NCI-H2107 treated with DMSO at 0.1 percent for 48 hours (cell line): ENCODE results near the gene RAMACL.
"Not testable (repeated sequence)": the region's sequence is repeated elsewhere in the genome, so short reads cannot be mapped to it uniquely, and the experiment has no call there.

ENCODE experiments used
- DNase-seq: peaks from one replicate; lab custom pipeline; 2025; ENCODE audit not compliant: unreplicated experiment; lab: John Stamatoyannopoulos, UW

RAMACL gene

DNA sequence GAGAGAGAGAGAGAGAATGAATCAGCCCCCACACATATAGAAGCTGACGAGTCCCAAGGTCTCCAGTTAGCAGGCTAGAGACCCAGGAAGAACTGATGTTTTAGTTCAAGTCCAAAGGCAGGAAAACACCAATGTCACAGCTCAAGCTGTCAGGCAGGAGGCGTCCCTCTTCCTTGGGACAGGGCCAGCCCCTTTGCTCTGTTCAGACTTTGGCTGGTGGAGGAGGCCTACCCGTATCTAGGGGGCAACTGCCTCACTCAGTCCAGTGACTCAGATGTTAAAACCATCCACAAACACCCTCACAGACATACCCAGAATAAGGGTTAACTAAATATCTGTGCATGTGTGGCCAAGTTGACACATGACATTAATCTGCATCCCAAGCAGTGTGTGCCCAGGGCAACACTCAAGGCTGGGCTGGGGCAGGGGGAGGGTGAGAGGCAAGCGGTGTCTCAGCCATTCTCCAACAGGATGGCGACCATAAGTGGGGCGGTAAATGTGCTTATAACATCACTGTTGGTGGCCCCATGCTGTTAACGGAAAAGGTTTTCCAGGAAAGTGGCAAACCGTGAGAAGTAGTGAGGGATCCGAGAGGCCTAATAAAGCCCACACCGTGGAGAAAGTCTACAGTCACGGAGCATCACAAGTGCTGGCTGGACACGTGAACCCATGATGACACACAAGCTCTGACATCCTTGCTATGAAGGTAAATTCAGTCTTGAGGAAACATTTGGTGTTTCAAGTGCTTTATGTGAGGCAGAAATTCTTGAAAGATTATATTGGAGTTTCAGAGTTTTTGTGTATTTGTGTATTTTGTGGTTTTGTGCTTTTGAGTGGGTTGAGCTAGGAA lies 28.1 kb downstream of the RAMACL start:
- no peak for DNase-seq

DNA sequence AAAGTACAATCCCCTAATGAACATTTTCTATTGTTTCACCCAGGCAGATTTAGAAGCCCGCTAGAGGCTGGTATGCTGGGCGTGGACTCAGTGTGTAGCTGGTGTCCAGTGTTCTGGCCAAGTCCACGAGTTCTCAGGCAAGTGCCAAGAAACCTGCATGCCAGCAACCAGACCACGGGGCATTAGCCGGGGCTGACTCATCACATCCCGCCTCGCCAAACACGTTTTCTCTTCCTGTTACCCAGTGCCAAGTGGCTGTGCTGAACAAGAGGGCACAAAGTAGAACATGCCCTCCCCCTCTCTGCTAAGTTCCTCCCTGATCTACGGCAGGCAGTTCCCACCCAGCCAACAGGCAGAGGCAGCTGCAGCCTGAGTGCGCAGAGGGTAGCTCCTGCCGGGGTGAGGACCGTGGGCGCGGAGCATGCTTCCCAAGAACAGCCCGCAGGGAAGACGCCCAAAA lies 29.6 kb downstream of the RAMACL start:
- DNase-seq, result no peak

DNA sequence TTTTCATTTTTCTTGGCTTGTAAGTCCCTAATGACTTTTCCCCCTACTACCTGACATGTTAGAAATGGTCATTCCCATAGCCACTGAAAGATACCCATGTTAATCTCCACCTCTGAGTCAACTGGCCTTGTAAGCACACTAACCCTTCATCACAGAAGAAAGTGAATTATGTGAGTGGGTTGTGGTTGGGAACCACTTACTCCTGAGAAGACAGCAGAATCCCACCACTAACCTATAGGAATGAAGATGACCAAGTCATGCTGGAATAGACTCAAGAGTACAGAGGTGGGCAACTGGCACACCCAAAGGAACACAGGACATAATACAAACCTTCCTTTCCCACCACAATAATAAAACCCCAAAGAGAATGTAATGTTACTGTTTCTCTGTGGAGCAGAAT lies 30.1 kb downstream of the RAMACL start:
- no peak for DNase-seq

DNA sequence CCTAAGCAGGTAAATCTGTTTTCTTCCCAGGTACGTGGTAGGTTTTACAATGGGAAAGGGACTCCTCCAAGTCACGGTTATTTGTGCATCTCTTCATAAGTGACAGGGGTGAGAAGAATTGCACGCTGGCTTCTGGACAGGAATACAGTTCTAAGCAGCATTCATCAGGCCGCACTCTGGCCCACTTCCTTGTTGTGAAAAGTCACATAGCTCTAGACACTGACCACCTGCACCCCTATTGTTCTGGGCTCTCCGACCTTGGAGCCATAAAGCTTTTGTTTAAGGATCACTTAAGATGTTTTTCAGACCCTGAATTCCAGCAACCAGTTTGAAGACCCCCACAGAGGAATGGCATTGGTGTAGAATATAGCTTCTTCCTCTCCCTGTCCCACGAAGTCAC lies 31.4 kb downstream of the RAMACL start:
- DNase-seq, result no peak

DNA sequence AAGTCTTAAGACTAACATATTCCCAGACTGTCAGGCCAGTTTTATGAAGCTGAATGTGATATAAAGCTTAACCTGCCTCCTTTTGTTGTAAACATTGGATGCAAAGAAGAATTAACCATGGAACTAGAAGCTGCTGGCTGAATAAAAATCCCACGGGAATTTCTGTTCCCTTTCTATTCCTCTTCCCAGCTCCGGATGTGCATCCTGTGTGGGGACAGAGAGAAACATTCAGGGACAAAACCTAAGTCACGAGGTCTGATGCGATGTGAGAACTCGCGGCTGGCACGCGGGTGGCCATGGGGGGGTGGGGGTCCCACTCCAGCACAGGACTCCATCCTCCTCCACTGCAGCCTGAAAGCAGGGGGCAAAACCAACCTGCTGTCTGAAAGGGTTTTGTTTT lies 32.2 kb downstream of the RAMACL start:
- no peak for DNase-seq

DNA sequence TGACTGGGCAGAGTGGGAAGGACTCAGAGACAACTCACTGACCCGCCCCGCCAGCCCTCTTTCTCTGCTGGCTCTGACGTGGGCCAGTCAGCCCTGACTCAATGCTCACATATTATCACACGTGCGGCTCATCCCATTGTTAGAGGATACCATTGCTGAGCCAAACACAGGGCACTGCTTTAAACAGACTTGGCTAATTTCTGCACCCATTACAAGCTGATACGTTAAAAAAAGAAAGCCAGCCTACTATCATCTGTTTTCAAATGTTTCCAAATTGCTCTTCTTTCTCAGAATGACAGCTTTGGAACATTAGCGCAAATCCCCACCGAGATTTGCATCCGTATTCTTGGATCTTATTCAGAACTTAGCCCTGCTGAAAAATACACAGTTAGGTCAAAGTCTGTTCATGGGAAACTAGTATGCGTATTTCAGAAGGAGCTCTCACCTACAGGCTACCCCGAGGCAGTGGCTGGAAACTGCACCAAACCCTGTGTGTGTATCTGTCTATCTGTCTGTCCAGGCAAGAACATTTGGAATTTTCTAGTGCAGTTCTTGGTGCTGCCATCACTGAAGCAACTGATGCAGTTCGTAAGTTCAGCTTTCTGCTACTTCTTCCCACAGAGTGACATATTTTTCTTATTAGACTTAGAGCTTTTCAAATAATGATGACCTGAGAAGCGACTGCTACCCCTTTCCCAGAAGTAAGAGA lies 32.8 kb downstream of the RAMACL start:
- DNase-seq, result no peak

DNA sequence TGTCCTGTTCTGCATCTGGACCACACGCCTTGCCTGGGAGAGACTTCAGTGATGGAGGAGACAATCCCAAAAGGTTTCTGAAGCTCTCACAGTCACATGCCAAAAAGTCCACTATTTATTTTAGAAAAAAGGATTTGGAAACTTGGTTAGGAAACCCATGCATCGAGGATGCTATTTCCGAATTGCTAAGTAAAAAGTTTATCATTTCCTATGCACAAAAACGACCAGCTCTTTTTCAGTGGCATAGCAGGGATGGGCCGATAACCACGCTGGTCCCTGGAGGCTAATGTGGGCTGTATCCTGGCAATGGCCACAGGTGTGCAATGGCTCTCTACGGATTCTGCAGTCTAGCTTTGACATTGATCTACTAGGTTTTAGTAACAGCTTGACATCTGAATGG lies 33.9 kb downstream of the RAMACL start:
- no peak for DNase-seq

DNA sequence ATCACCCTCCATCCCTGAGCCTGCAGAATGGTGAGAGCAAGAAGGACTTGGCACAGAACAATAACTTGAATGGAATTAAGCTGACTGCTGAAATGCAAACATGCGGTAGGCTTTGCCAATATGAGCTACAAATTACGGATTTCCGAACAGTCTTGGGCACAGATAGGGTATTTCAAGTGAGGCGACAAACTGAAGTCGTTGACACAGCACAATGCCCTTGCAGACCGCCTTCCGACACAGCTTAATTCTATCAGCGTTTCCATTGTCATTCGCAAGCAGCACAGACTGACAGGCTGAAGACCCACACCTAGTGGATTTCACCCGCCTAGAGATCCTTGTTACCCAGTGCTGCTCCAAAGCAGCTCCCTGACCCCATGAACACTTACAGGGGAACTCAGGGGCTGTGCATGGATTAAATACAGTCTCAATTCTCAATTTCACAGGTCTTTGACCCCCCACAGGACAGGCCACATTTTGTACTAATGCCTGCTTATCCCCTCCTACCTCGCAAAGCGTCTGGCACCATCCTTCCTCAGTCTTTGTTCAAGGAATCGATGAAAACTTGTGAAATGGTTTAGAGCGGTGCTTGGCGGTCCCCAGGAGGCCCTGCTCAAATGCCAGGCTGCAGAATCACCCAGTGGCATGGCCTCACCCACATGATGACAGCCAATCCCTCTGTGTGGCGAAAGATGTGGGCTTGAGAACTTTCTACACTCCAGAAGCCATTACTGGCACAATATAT lies 34.6 kb downstream of the RAMACL start:
- DNase-seq, result no peak

DNA sequence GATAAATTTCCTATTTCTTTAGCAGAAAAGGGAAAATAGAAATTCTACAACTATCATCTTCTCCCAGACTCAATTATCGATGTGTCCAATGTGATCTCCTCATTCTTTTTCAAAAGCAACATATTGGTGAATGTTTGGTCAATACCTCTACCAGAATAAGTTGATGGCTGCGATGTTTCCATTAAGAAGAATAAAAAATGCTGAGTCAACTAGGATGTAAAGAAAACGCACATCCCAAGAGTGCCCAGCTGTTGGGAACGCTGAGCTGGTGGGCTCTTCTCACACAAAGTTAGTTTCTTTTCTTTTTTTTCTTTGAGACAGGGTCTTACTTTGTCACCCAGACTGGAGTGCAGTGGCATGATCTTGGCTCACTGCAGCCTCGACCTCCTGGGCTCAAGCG lies 39.8 kb downstream of the RAMACL start:
- DNase-seq, result no peak

DNA sequence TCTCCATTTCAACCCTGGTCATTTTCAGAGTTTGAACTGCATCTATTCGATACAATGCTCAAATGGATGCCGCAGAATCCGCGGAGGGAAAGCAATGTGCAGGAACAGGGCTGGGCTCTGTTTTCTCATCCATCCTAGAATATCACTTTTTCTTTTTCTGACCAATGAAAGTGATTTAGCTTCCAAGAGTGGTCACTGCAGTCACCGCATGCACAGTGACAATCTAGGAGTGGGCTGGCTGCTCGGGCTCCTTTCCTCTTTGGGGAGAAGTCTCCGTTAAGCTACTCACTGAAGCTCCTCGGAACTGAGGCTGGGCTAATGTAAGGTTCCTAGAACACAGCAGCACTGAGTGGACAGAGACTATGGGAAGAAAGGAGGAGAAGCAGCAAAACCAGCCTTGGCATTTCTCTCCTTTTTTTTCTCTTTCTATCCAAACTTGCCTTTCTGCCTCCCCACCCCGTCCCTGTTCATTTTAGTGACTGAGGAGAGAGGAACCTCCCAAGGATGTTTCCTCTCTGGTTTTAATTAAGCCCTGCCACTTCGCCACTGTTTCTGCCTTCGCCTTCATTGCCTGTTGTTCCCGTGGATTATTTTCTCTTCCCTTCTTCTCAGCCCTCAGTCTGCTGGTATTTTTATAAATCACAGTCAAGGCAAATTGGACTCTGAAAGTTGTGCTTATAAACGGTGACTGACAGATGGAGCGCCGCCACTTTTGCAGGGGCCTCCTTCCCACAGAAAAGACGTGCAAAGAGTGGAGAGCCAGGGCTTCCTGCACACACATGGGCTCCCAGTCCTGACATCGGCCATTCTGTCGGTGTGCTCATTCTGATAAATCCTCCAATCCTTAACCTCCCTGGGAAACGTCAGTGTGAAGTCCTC lies 41.1 kb downstream of the RAMACL start:
- DNase-seq, result no peak

DNA sequence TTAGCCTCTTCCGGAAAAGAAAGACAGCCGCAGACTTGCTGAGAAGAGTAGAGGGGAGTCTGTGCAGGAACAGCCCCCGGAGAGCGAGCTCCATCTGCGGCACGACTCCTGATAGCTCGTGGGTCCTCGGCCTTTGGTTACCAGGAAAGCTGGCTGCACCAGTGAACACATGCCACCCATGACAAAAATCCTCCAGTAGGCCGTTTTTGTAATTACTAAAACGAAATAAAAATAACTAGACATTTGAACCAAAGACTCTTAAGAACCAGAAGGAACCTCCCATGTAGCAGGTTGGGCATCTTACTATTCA lies 42.2 kb downstream of the RAMACL start:
- DNase-seq, result no peak

DNA sequence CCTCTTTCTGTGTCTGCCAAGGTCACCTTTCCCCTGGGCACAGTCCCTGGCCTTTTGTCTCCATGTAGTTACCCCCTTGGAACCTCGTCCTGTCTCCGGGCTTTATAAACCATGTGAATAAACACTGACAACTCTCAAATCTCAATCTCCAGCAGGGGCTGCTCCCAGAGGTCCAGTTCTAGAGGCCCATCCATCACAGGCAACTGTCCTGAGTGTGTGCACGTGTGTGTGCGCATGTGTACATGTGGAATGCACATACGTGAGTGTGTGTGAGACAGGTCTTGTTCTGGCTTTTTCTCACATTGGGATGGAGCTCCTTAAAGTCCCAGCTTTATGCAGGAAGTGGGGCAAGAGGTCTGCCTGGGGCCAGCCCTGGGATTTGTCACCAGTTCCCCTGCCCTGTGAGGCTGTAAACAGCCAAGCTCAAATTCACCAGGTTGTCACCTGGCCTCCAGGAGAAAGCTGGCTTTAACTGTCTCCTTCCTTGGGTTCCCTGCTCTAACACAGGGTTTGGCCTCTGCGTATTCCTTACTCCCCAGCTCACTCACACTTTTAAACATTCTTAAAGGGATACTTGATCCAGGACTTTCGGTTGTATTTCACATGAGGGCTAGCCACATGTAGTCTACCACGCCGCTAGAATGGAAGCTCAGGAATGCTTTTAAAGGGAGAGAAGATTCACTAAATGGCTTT lies 42.7 kb downstream of the RAMACL start:
- no peak for DNase-seq

DNA sequence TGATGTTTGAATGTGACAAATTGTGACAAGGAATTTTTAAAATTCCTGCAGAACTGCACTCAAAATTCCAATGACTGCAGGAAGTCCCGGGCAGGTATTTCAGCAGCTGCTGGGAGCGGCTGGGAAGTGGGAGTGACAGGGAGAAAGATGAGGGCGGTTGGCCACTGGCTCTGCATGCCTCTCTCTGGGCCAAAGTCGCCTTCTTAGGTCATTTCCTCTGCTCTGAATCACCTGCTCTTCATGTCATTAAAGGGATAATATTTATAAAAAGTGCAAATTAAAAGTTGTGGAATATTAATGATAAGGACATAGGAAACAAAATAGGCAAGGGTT lies 43.9 kb downstream of the RAMACL start:
- DNase-seq, result no peak

DNA sequence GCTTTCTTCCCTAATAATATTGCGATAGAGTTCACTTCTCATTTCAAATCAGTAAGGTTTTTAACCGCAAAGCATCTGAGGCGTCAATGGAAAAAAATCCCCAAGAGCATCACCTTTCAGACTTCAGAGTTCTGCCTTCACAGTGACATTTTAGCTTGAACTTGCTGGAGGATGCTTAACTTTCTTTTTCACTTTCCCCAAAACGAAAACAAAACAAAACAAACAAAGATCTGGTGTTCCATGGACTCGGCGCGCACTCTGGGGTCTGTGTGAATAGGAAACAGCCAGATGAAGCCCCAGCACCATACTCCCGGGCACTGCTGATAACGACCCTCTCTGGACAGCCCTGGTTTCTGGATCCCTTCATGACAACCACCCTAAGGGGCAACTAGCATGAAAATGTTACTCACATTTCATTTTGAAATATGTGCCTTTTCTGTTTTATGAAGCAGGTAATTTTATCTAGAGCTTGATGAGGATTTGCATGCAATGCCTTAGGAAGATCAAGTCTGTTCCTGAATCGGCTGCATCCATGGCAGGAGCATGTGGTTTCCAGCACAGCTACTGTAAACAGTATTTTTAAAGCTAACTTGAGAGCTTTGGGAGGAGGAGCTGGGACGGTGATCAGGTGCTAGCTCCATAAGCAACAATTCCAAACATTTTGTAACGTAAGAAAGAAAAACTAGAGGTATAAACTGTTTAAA lies 44.5 kb downstream of the RAMACL start:
- DNase-seq, result no peak

DNA sequence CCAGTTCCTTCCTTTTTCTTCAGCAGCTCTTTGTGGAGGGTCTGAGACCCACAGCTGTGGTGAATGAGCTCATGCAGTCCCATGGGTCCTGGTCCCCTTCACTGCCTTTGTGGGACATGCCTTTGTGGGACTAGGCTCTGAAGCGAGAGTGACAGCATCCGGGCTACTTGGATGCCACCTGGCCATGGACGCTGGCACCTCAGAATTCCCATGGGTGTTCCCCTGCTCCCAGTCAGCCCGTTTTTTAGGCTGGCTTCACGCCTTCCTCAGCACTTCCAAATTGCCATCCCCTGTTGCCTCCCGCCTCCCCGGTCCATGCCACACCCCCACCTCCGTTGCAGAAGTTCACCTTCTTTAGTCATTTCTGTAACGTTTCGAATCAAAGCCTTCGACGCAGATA lies 45.1 kb downstream of the RAMACL start:
- DNase-seq, result no peak

DNA sequence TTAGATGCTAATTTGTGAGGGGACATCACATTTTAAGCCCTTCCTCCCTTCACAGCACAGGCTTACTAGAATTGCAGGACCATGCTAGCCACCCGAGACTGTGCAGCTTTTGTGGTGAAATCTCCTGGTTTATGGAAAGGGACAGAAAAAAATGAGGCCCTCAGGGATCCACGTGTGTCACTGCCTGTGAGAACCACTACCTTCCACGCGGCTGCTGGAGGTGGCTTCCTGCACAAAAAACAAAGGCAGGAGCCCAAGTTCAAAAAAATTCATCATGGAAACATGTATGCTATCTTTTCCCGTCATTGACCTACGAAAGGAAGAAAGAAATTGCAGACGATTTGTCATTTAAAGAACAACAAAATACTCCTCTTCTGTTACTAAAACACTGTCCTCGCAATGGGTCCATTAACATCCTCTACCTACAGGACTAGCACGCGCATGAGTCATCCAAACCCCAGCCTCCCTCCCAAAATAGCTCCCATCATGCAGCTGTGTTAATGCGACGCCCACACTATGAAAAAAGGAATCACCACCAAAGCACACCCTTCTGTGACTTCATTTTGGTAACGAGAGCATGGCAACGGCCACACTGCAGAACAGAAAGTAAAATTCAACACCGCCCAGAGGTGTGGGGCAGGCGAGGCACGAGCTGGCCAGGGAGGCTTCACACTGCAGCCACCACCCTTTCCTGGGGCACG lies 45.7 kb downstream of the RAMACL start:
- no peak for DNase-seq

DNA sequence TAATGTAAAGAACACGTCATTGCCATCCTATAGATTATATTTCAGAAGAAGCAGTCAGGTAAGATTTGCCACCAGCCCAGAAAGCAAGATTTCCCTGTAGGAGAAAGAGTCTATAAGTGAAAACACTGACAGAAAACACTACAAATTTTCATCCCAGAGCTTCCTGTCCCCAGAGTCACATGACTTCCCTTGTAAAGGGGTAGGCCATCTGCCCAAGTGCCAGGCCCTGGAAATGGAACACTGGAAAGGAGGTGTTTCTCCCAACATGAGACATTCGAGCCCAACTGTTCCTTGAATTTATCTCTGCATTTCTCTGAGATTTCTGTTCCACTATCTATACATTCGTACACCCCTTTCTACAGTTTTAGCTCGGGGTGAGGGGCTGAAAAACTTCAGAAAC lies 46.9 kb downstream of the RAMACL start:
- no peak for DNase-seq

DNA sequence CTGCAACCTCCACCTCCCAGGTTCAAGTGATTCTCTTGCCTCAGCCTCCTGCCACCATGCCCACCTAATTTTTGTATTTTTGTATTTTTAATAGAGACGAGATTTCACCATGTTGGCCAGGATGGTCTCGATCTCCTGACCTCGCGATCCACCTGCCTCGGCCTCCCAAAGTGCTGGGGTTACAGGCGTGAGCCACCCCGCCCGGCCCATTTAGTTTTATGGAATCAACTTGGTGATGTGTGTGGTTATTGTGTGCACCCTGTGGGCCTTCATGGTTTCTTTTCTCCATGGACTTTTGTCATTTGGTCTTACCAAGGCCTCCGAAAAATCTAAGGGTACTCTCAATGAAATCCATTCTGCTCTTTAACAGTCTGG lies 47.5 kb downstream of the RAMACL start:
- not testable (repeated sequence) for DNase-seq

DNA sequence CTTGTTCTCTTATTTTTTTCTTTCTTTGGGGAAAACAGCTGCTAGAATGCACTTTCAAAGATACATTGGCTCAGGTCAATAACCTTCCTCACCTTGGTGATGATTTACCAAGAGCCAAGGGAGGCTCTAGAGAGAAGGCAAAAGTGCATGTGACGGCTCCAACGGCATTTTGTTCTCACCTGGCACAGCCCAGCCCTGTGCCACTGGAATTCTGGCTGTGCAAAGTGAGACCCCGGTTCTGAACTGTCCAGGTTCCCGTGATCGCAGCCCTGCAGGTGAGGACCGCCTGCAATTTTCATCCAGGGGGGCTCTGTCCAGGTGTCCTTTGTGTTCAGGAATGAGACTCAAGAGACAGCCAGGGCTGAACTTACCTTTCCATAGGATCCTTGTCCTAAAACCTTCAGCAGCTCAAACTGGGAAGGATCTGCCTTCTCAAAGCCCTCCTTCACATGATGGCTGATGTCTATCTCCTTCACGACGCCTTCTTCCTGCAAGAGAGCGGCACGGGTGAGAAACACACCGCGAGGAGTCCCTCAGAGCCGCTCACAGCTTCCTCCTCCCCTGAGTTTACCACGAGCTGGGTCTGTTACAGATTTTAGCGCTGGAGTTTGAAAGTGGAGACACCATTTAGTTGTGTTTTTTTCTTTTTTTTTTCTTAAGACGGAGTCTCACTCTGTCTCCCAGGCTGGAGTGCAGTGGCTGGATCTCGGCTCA lies 48.0 kb downstream of the RAMACL start:
- DNase-seq, result no peak
